Fibroblast of villous mesenchyme (primary cell): Measurements from ENCODE around the gene LBR. TPM values are rescaled to one million over a fixed set of nuclear protein-coding genes. Genes with fewer than 3 reads are reported as not detected.

Experiments used
- DNase-seq: peaks from one replicate; pipeline ENCODE4 v3.0.0-alpha.2; 2010; ENCODE audit warnings: low read depth
- H3K4me3 ChIP-seq: 2 replicates; pipeline ENCODE4 v1.5.1; 2011; ENCODE audit warnings: low read depth, mild to moderate bottlenecking, low read length
- CTCF ChIP-seq: IDR thresholded peaks from 2 replicates; pipeline ENCODE4 v1.5.1; 2012; ENCODE audit warnings: low read depth, mild to moderate bottlenecking, low read length; ENCODE audit not compliant: insufficient read depth
- total RNA-seq: library from RNA; depleted of rRNA; stranded (reverse); fragments of >200 nt; gene quantifications from 2 replicates; pipeline ENCODE4 v1.2.3, GENCODE V29; 2012

Gene LBR
- total RNA-seq, 1 donor = 55.7 TPM

GRCh38 chr1:225437710-225438437 is 10.0 kb upstream of the LBR start:
- TF ChIP-seq CTCF = peak; percentile 67
- H3K4me3 ChIP-seq = no peak overlapping the region
- peak; percentile 34 for DNase-seq

DNA sequence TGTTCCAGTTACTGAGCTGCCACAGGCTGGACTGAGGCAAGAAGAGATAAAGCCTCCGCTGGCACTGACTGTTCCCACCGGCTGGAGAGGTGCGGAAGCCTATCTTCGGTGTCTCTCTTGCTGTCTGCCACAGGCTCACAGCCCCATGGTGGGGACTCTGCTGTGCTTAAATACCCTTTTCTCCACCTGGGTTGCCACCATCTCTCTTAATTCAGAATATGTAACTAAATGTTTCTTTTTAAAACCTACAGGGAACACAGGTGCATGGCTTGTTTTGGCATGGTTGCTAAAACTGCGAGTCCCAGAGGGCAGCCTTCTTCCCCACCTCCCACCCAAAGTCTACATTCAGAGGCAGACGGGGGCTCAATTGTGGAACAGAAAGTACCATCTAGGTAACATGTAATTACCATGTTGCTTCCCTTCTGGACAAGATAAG is 8.1 kb upstream of the LBR start:
- no peak overlapping the region for H3K4me3 ChIP-seq
- no peak for TF ChIP-seq CTCF
- no peak for DNase-seq

DNA sequence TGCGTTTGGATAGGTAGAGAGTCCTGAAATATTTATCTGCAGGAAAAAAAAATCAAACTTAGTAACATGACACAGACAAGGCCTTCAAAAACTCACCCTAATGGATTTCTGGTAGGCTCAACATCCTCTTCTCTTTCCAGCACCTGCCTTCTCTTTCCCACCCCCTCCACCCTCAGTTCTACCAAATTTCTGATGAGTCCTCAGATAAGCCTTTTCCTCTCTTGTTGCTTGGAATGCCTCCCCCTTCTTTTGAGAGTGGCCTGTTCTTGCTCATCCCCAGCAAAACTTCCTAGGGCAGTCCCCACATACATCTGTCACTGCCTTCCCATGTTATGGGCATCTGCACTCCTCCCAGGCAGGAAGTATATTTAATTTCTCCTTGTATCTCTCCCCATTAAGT is 7.6 kb upstream of the LBR start:
- no peak for TF ChIP-seq CTCF
- no peak overlapping the region for H3K4me3 ChIP-seq
- DNase-seq = no peak

DNA sequence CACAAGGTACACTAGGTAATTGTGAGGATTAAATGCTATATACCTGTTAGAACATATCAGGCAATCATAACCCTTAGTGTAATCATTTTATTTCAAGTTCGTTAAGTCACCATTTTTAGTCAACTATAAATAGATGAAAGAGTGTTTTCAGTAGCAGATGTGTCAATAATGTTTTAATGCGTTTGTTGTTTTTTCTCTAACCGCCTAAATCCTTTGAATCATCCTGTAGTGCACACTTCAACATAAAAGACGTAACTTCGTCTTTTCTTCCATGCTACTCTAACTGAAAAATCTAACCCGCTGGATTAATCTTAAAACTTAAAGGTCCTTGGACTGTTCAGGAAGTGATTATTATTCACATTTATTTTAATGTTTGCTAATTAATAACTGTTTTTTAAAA is 7.2 kb upstream of the LBR start:
- TF ChIP-seq CTCF = no peak
- no peak for DNase-seq
- no peak overlapping the region for H3K4me3 ChIP-seq

DNA sequence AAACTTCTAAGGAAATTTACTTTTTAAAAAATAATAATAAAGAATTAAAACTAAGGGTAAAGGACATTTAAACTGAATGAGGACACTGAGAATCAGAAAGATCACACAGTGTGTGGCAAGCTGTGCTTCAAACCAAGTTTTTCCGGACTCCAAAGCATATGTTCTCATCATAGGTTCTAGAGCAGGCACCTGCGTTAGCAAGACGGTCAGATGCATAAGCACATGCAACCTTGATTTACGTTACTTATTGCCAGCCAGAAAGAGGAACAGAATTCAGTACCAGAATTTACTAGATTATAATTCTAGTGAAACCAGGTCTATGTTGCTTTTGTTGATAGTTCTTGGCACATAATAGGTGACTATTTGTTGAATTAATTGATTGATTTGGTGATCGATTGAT is 6.2 kb upstream of the LBR start:
- DNase-seq = no peak
- H3K4me3 ChIP-seq = no peak overlapping the region
- no peak for TF ChIP-seq CTCF

DNA sequence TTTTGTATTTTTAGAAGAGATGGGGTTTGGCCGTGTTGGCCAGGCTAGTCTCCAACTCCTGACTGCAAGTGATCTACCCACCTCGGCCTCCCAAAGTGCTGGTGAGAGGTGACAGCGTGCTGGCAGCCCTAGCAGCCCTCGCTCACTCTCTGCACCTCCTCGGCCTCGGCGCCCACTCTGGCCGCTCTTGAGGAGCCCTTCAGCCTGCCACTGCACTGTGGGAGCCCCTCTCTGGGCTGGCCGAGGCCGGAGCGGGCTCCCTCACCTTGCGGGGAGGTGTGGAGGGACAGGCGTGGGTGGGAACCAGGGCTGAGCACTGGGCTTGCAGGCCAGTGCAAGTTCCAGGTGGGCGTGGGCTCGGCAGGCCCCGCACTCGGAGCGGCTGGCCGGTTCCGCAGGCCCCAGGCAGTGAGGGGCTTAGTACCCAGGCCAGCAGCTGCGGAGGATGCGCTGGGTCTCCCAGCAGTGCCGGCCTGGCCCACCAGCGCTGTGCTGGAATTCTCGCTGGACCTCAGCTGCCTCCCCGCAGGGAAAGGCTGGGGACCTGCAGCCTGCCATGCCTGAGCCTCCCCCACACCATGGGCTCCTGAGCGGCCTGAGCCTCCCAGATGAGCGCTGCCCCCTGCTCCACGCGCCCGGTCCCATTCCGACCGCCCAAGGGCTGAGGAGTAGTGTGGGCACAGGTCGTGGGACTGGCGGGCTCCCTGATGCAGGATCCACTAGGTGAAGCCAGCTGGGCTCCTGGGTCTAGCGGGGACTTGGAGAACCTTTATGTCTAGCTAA is 3.4 kb upstream of the LBR start:
- no peak for TF ChIP-seq CTCF
- no peak for DNase-seq
- H3K4me3 ChIP-seq = no peak overlapping the region
